HEK293 (cell line): ENCODE measurements around the gene HARS1.

Experiments
- GLIS2 ChIP-seq: fragments of 450-650 bp; formaldehyde crosslinking; IDR thresholded peaks from 2 replicates; pipeline ENCODE4 v1.5.1; 2016; ENCODE audit warnings: missing biosample characterization, missing genetic modification characterization
- KLF10 ChIP-seq: fragments of 450-650 bp; IDR thresholded peaks from 2 replicates; pipeline ENCODE4 v1.5.1; 2018; ENCODE audit warnings: missing biosample characterization, mild to moderate bottlenecking, missing genetic modification characterization
- MYNN ChIP-seq: fragments of 450-650 bp; formaldehyde crosslinking; IDR thresholded peaks from 2 replicates; pipeline ENCODE4 v1.5.1; 2016; ENCODE audit warnings: missing biosample characterization, missing genetic modification characterization, borderline replicate concordance
- WT1 ChIP-seq: fragments of 450-650 bp; formaldehyde crosslinking; IDR thresholded peaks from 2 replicates; pipeline ENCODE4 v1.5.1; 2016; ENCODE audit warnings: missing biosample characterization, missing genetic modification characterization
- ZEB2 ChIP-seq: fragments of 450-650 bp; formaldehyde crosslinking; IDR thresholded peaks from 2 replicates; pipeline ENCODE4 v1.5.1; 2016; ENCODE audit warnings: missing biosample characterization, missing genetic modification characterization
- ZFP37 ChIP-seq: fragments of 450-650 bp; formaldehyde crosslinking; IDR thresholded peaks from 2 replicates; pipeline ENCODE4 v1.5.1; 2016; ENCODE audit warnings: missing biosample characterization, missing genetic modification characterization
- ZNF416 ChIP-seq: fragments of 450-650 bp; formaldehyde crosslinking; IDR thresholded peaks from 2 replicates; pipeline ENCODE4 v1.5.1; 2016; ENCODE audit warnings: missing biosample characterization, missing genetic modification characterization
- TF ChIP-seq, protein P1 (sequence below): fragments of 450-650 bp; formaldehyde crosslinking; IDR thresholded peaks from 2 replicates; pipeline ENCODE4 v1.5.1; 2016; ENCODE audit warnings: missing biosample characterization, missing genetic modification characterization
- TF ChIP-seq, protein P2 (sequence below): fragments of 450-650 bp; formaldehyde crosslinking; IDR thresholded peaks from 2 replicates; pipeline ENCODE4 v1.5.1; 2016; ENCODE audit warnings: missing biosample characterization, missing genetic modification characterization

DNA sequence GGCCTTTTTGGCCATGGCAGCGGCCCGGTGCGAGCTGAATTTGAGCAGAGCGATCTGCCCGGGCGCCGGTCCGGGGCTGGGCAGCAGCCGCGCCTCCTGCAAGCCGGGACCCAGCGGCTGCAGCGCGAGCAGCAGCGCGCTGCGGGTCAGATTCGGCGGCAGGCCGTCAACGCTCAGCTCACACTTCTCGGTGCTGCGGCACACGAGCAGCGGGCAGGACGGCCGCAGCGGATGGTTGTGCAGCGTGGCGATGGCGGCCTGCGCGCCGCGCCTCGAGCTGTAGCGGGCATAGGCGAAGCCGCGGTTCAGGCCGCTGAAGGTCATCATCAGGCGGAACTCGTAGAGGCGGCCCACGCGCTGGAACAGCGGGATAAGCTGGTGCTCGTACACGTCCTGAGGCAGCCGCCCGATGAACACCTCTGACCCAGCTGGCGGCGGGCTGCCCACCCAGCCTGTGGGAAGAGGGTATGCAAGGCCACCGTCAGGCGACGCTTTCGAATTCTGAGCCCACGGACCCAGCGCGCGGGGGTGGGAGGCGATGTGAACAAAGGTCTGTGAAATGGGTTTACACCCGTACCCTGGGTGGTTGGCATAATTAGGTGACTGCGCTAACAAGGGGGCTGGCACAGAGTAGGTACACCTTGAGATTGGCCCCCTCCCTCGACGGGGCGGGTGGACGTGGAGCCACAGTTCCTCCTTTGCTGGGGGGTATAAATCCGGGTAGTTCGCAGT, 18.5 kb downstream of the HARS1 start:
- TF ChIP-seq, protein P1, sequence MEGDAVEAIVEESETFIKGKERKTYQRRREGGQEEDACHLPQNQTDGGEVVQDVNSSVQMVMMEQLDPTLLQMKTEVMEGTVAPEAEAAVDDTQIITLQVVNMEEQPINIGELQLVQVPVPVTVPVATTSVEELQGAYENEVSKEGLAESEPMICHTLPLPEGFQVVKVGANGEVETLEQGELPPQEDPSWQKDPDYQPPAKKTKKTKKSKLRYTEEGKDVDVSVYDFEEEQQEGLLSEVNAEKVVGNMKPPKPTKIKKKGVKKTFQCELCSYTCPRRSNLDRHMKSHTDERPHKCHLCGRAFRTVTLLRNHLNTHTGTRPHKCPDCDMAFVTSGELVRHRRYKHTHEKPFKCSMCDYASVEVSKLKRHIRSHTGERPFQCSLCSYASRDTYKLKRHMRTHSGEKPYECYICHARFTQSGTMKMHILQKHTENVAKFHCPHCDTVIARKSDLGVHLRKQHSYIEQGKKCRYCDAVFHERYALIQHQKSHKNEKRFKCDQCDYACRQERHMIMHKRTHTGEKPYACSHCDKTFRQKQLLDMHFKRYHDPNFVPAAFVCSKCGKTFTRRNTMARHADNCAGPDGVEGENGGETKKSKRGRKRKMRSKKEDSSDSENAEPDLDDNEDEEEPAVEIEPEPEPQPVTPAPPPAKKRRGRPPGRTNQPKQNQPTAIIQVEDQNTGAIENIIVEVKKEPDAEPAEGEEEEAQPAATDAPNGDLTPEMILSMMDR (tag by site-specific recombination): no peak
- TF ChIP-seq GLIS2 (no peak), ZEB2 (tag by site-specific recombination) (no peak), ZFP37 (no peak), ZNF416 (tag by site-specific recombination) (no peak), MYNN (no peak), KLF10 (tag by site-specific recombination) (no peak), WT1 (no peak)
- TF ChIP-seq, protein P2, sequence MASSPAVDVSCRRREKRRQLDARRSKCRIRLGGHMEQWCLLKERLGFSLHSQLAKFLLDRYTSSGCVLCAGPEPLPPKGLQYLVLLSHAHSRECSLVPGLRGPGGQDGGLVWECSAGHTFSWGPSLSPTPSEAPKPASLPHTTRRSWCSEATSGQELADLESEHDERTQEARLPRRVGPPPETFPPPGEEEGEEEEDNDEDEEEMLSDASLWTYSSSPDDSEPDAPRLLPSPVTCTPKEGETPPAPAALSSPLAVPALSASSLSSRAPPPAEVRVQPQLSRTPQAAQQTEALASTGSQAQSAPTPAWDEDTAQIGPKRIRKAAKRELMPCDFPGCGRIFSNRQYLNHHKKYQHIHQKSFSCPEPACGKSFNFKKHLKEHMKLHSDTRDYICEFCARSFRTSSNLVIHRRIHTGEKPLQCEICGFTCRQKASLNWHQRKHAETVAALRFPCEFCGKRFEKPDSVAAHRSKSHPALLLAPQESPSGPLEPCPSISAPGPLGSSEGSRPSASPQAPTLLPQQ (tag by site-specific recombination): no peak
